Endothelial cell of hepatic sinusoid (primary cell): ENCODE data around the gene CLDN6.
"Not testable (repeated sequence)": the region's sequence is repeated elsewhere in the genome, so short reads cannot be mapped to it uniquely, and the experiment has no call there.

Experiments used
- in situ Hi-C: cut with HindIII; loops from 2 replicates; pipeline ENCODE4 v1.10.0; 2017; ENCODE audit warnings: low sequenced_read_pairs

Gene CLDN6

DNA sequence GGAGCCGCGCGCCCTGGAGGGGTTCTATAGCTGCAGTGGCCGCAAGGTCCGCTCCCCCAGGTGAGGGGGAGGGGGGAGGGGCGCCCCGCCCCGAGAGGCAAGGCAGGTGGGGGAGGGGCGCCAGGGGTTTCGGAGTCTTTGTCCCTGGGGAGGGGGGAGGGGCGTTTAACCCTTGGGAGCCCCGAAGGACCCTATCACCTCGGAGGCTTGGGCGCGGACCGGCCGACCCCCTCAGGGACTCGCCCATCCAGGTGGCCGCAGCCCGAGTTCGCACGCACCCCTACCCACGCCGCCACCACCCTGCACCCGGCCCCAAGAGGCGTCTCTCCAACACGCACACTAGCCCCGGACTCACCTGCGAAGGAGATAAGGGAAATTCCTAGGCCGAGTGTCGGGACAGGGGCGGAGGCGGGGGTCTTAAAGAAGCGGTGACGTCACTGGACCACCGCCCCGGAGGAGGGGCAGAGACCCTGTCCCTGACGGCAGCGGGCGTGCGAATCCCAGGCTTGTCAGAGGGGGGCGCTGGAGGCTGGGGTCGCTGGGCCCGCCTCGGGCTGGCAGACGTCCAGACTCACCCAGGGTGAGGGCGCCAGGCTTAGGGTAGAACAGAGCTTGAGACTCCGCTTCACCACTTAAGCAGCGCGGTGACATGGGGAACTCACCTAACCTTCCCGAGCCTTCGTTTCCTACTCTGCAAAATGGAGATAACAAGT, at the start of gene CLDN6:
CLDN6 (minus strand) TSS at position 390 of the 713 bp plus-strand sequence. CDS start 2,162 bp downstream, outside the sequence.
- in situ Hi-C loops = no loop called here

GRCh38 chr16:3066440-3066748, 48.4 kb upstream of the CLDN6 start:
- in situ Hi-C loops = loop anchor here (5.0 kb wide), 1 partner anchor 61 kb away; no protein-coding TSS in a partner anchor

DNA sequence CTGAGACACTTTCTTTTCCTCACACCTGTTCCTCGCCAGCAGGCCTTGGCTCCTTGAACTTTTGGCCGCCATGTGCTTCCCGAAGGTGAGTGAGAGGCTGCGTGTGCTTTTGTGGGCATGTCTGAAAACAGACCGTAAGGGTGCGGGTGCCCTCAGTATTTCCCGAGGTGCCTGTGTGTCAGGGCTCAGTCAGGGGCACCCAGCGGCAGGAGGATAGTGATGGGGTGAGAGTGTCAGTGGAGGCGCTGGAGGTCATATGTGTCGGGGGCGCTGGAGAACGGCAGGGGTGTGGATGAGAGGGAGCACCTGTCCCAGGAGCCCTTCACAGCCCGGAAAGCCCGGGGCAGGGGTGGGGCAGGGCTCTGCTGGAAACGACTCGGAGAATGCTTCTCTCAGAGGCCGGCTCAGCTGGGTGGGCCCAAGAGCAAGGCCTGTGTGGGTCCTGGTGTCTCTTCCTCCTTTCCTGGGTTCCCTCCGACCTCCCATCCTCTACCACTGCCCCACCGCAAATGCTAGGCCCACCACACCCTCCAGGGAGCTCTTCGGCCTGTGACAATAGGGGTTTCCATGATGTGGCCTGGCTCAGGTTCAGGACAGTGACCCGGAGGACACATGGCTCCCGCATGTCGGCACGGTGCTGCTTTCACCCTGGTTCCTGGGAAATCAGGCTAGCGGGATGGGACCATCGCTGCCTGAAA, 47.9 kb upstream of the CLDN6 start:
- in situ Hi-C loops = loop anchor here (5.0 kb wide), 1 partner anchor 61 kb away; no protein-coding TSS in a partner anchor

- in situ Hi-C loops = loop anchor here (5.0 kb wide), 1 partner anchor 62 kb away; no protein-coding TSS in a partner anchor
These were observed 47.2 kb upstream of the CLDN6 start, which contains the start of gene IL32 for GRCh38 chr16:3065069-3065741. Gene IL32, plus strand, starts transcription at chr16:3065640. Its CDS starts 172 bp downstream, at chr16:3065812.

DNA sequence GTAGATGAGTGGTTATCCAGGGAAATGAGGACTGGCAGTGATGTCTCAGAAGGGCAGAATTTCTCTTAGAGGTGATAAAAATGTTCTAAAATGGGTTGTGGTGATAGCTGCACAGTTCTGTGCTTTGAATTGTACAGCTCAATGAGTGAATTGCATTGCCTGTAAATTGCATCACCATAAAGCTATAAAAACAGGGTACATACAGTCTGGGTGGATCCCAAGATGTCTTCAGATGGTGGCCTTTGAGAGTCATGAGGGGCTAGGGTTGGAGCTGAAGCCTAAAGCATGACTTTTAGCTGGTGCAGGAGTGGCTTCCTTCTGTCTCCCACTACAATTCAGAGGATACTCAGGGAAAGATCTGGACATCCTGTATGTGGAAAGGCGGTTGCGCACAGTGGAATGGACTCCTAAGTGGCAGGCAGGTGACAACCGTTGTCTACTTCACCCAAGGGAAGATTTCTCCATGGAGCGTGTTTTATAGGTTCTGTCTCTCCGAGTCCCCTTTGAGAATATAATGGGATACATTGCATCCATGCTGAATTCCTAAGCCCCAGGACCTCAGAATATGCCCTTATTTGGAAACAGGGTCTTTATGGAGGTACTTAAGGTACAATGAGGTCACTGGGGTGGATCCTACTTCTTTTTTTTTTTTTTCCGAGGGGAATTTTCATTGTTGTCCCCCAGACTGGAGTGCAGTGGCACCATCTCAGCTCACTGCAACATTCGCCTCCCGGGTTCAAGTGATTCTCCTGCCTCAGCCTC, 45.8 kb upstream of the CLDN6 start:
- in situ Hi-C loops = no loop called here

DNA sequence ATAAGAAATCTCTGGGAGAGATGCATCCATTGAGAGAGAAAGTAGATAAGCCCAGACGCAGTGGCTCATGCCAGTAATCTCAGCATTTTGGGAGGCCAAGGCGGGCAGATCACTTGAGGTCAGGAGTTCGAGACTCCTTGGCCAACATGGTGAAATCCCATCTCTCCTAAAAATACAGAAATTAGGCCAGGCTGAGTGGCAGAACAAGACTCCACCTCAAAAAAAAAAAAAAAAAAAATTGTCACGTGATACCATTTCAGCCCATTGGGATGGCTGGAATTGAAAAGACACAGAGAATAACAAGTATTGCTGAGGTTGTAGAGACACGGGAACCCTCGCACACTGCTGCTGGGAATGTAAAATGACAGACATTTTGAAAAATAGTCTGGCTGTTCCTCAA, 44.6 kb upstream of the CLDN6 start:
- in situ Hi-C loops = no loop called here

- in situ Hi-C loops = no loop called here
These were observed 42.5 kb upstream of the CLDN6 start for GRCh38 chr16:3060339-3061127.

DNA sequence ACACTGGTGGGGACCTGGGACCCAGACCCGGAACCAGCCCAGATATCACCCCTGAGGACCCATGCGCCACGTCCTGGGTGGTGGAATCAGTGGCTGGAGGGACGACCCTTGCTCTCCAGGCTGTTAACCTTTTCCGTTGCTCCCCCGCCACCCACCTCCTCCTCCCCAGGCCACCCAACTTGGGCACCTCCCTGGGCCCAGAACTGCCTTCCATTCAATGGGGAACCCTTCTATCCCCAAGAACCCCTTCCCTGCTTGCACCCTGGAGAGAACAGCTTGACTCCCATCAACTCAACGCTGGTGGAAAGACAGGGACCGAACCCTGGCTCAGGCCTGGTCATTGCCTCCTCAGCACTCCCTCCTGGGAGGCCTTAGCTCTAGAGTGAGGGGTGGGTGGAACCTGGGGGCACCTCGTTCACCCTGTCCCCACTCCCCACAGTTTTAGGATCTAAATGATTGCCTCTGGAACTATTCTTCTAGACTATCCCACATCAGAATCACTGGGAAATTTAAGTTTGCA, 41.8 kb upstream of the CLDN6 start:
- in situ Hi-C loops = no loop called here

- in situ Hi-C loops = no loop called here
These were observed 41.2 kb upstream of the CLDN6 start for GRCh38 chr16:3059041-3059722.

GRCh38 chr16:3058139-3059030, 40.4 kb upstream of the CLDN6 start:
- in situ Hi-C loops = no loop called here

DNA sequence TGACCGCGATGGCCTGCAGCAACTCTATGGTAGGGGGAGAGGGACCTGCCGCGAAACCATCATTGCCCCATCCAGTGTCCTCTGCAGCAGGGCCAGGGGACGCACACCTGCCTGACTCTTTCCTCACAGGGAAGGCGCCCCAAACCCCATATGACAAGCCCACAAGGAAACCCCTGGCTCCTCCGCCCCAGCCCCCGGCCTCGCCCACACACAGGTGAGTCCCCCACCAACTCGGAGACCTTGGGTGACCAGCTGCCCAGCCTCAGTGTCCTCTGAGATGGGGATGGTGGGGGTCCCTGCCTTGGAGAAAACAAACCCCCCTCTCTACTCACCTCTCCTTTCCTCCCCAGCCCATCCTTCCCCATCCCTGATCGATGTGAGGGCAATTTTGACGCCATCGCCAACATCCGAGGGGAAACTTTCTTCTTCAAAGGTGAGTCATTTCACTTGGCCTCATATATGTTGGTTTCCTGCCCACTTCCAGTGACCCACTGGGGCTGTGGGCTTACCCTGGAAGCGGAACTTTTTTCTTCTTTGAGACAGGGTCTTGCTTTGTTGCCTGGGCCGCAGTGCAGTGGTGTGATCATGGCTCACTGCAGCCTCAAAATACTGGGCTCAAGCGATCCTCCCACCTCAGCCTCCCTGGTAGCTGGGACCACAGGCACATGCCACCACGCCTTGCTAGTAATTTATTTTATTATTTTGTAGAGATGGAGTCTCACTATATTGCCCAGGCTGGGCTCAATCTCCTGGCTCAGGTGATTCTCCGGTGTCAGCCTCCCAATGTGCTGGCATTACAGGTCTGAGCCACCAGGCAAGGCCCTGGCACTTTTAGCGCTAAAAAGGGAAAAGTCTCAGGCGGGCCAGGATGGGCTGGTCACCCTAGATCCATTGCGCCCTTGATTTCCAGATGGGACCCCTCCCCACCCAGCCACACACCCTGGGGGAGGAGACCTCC, 39.5 kb upstream of the CLDN6 start:
- in situ Hi-C loops = no loop called here

- in situ Hi-C loops = no loop called here
These were observed 38.6 kb upstream of the CLDN6 start for GRCh38 chr16:3056336-3057180.

GRCh38 chr16:3055734-3056115, 37.7 kb upstream of the CLDN6 start:
- in situ Hi-C loops = not testable (repeated sequence)

- in situ Hi-C loops = no loop called here
These were observed 37.2 kb upstream of the CLDN6 start for GRCh38 chr16:3054965-3055733.

- in situ Hi-C loops = not testable (repeated sequence)
These were observed 35.3 kb upstream of the CLDN6 start for GRCh38 chr16:3053330-3053710.
